ENCODE data around the gene PDP2. TPM values are rescaled to one million over a fixed set of nuclear protein-coding genes. Genes with fewer than 3 reads are reported as not detected.

Gene PDP2
- total RNA-seq, 1 experiment from 2014 or later: 27.2 TPM

DNA sequence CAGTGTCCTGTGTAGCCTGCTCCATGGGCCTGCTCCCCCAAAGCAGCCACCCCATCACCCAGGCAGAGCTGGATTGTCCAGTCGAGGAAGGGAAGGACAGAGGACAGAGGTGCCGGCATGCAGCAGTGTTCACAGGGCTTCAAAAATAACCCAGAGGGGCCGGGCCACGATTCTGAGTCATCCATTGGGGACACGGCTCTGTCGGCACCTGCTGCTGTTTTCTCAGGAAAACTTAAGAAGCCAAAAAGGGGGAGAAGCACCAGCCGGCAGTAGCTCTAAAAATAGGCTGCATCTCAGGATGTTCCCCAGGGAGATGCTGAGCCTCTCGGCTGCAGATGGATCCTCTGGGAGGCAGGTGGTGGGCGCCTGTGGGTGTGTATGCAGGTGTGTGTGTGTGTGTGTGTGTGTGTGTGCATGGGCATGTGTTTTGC is 34.5 kb upstream of the PDP2 start:
- peaks cover 8% of the 10 kb centered on the region for H3K4me1 Mint-ChIP-seq (ENCODE audit: low read depth, unreplicated experiment)
- BruUV-seq (replicated peaks): no TSS peak
- intact Hi-C loops (cut with micrococcal nuclease; ENCODE audit: unreplicated experiment): no loop called here
- H3K27me3 Mint-ChIP-seq (ENCODE audit: unreplicated experiment): peaks cover 76% of the 10 kb centered on the region
- no peaks in the 10 kb centered on the region for H3K36me3 Mint-ChIP-seq (ENCODE audit: insufficient read depth, unreplicated experiment)
- TF ChIP-seq, protein P1, sequence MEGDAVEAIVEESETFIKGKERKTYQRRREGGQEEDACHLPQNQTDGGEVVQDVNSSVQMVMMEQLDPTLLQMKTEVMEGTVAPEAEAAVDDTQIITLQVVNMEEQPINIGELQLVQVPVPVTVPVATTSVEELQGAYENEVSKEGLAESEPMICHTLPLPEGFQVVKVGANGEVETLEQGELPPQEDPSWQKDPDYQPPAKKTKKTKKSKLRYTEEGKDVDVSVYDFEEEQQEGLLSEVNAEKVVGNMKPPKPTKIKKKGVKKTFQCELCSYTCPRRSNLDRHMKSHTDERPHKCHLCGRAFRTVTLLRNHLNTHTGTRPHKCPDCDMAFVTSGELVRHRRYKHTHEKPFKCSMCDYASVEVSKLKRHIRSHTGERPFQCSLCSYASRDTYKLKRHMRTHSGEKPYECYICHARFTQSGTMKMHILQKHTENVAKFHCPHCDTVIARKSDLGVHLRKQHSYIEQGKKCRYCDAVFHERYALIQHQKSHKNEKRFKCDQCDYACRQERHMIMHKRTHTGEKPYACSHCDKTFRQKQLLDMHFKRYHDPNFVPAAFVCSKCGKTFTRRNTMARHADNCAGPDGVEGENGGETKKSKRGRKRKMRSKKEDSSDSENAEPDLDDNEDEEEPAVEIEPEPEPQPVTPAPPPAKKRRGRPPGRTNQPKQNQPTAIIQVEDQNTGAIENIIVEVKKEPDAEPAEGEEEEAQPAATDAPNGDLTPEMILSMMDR (IDR thresholded peaks at IDR 0.05; ENCODE audit: unreplicated experiment): no peak
- no peaks in the 10 kb centered on the region for H3K9me3 Mint-ChIP-seq (ENCODE audit: low read depth, unreplicated experiment)
- CTCF ChIA-PET: interaction anchor here (1.1 to 1.2 kb wide), 3 partner anchors 22 to 60 kb away, joined by 3 to 10 read pairs (median 8); no protein-coding TSS in a partner anchor
- no peak overlapping the region for H3K27ac Mint-ChIP-seq (ENCODE audit: unreplicated experiment)
- no peak for DNase-seq
- H3K4me3 Mint-ChIP-seq (ENCODE audit: low read depth, unreplicated experiment): no peak overlapping the region

DNA sequence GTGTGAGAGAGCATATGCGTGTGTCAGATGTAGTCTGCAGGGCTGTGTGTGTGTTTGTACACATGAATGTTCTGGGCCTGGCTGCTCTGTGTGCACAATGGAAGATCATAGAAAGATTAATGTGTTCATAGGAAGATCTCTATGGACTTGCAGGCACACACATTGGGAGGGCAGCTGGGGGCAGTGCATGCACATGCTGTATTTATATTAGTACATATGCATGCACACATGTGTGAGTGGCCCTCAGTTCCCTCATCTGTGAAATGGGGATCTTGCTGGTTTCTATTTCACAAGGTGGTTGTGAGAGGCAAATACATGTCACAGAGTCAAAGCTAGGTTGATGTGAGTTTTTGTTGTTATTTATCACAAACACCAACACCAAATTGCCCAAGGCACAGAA is 34.0 kb upstream of the PDP2 start:
- H3K36me3 Mint-ChIP-seq (ENCODE audit: insufficient read depth, unreplicated experiment): no peaks in the 10 kb centered on the region
- no peak overlapping the region for H3K4me3 Mint-ChIP-seq (ENCODE audit: low read depth, unreplicated experiment)
- DNase-seq: no peak
- peaks cover 81% of the 10 kb centered on the region for H3K27me3 Mint-ChIP-seq (ENCODE audit: unreplicated experiment)
- no peak overlapping the region for H3K27ac Mint-ChIP-seq (ENCODE audit: unreplicated experiment)
- peaks cover 8% of the 10 kb centered on the region for H3K4me1 Mint-ChIP-seq (ENCODE audit: low read depth, unreplicated experiment)
- CTCF ChIA-PET: interaction anchor here (1.1 kb wide), 1 partner anchor 23 kb away, joined by 10 read pairs; no protein-coding TSS in a partner anchor
- intact Hi-C loops (cut with micrococcal nuclease; ENCODE audit: unreplicated experiment): no loop called here
- H3K9me3 Mint-ChIP-seq (ENCODE audit: low read depth, unreplicated experiment): no peaks in the 10 kb centered on the region
- no TSS peak for BruUV-seq (replicated peaks)
- TF ChIP-seq, protein P1 (IDR thresholded peaks at IDR 0.05; ENCODE audit: unreplicated experiment): no peak

DNA sequence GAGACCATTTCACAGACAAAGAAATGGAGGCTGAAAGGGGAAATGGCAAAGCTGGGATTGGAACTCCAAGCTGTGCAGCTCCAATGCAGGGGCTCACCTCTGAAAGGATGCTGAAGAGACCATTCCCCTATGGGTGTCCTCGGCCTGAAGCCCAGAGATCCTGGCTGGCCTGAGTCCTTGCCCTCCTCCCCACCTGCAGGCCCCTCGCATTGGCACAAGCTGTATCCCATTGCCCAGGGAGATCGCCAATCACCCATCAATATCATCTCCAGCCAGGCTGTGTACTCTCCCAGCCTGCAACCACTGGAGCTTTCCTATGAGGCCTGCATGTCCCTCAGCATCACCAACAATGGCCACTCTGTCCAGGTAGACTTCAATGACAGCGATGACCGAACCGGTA is 33.5 kb upstream of the PDP2 start:
- no TSS peak for BruUV-seq (replicated peaks)
- H3K27me3 Mint-ChIP-seq (ENCODE audit: unreplicated experiment): peaks cover 86% of the 10 kb centered on the region
- peaks cover 8% of the 10 kb centered on the region for H3K4me1 Mint-ChIP-seq (ENCODE audit: low read depth, unreplicated experiment)
- no peaks in the 10 kb centered on the region for H3K36me3 Mint-ChIP-seq (ENCODE audit: insufficient read depth, unreplicated experiment)
- H3K27ac Mint-ChIP-seq (ENCODE audit: unreplicated experiment): no peak overlapping the region
- DNase-seq: no peak
- intact Hi-C loops (cut with micrococcal nuclease; ENCODE audit: unreplicated experiment): no loop called here
- TF ChIP-seq, protein P1 (IDR thresholded peaks at IDR 0.05; ENCODE audit: unreplicated experiment): no peak
- no peak overlapping the region for H3K4me3 Mint-ChIP-seq (ENCODE audit: low read depth, unreplicated experiment)
- CTCF ChIA-PET: no interaction called here
- H3K9me3 Mint-ChIP-seq (ENCODE audit: low read depth, unreplicated experiment): no peaks in the 10 kb centered on the region

DNA sequence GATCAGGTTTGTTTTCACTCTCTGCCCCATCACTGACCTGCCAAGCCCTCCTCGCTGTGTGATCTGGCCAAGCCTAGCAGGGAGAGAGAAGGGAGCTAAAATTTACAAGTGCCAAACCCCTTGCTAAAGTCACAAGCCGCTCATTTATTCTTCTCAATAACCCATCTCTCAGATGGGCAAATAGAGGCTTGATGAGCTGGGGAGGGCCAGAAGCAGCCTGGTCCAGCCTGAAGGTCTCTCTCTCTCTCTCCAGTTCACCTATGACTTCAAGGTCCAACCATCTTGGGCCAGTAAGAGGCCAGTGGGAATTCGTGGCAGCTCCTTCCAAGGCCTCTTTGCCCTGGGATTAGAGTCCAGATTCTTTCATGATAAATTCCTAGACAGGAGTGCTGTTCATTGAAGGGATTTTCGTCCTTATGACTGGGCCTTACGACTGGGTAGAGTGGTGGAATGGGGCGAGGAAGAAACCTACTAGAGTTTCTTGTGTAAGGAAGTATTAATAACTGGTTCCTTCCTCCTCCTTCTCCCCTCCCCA is 32.7 kb upstream of the PDP2 start:
- peaks cover 86% of the 10 kb centered on the region for H3K27me3 Mint-ChIP-seq (ENCODE audit: unreplicated experiment)
- no peak overlapping the region for H3K4me3 Mint-ChIP-seq (ENCODE audit: low read depth, unreplicated experiment)
- intact Hi-C loops (cut with micrococcal nuclease; ENCODE audit: unreplicated experiment): no loop called here
- H3K27ac Mint-ChIP-seq (ENCODE audit: unreplicated experiment): no peak overlapping the region
- CTCF ChIA-PET: interaction anchor here (1.1 kb wide), 1 partner anchor 20 kb away, joined by 4 read pairs; no protein-coding TSS in a partner anchor
- peaks cover 8% of the 10 kb centered on the region for H3K4me1 Mint-ChIP-seq (ENCODE audit: low read depth, unreplicated experiment)
- BruUV-seq (replicated peaks): no TSS peak
- DNase-seq: no peak
- TF ChIP-seq, protein P1 (IDR thresholded peaks at IDR 0.05; ENCODE audit: unreplicated experiment): no peak
- H3K9me3 Mint-ChIP-seq (ENCODE audit: low read depth, unreplicated experiment): no peaks in the 10 kb centered on the region
- no peaks in the 10 kb centered on the region for H3K36me3 Mint-ChIP-seq (ENCODE audit: insufficient read depth, unreplicated experiment)

Measured in Calu3 (cell line).